ENCODE measurements around the gene GAPDH.

Gene GAPDH

DNA sequence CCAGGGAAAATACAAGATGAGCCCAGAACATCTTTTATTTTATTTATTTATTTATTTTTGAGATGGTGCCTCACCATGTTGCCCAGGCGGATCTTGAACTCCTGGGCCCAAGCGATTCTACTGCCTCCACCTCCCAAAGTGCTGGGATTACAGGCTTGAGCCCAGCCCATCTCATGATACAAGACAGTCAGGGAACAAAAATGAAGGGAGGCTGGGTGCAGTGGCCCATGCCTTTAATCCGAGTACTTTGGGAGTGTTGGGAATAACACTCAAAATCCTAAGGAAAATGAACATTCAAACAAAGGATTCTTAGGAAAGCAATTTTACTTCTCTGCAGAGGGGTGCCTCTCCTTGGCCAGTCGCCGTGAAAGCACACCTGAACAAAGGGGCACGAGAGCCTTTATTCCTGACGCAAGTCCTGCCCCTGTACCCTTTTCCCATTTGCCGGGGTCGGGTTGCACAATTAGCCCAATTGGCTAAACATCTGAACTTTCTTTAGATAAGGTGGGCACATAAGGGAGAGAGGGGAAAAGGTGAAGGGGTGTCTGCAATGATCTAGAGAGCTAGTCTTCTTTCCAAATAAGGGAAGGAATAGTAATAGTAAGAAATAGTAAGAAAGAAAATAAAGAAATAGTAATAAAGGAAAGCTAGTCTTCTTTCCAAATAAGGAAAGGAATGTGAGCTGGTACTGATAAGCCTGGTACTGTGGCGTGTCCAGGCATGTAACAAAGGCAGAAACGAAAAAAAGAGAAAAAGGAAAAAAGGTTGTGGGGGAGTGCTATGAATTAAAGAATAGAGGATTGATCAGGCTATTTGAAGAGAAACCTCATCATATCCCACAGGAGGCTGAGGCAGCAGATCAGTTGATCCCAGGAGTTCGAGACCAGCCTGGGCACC, 27.0 kb upstream of the GAPDH start:
- H3K27ac ChIP-seq (ENCODE audit: low read depth, low read length): no peak overlapping the region
- peaks cover 5% of the 10 kb centered on the region; the same call in 1 of the 2 replicates for H3F3A ChIP-seq (ENCODE audit: control insufficient read depth, insufficient read depth)
- peaks cover 83% of the 10 kb centered on the region for H3K36me3 ChIP-seq (ENCODE audit: control insufficient read depth, low read length)
- no peaks in the 10 kb centered on the region for H3K9me2 ChIP-seq (replicated peaks; ENCODE audit: control insufficient read depth, low read length)
- peaks cover 11% of the 10 kb centered on the region; the same call in 1 of the 2 replicates for H4K20me1 ChIP-seq (ENCODE audit: control insufficient read depth, insufficient read depth, low read depth, low read length)
- H3K4me3 ChIP-seq (ENCODE audit: low read length): no peak overlapping the region
- no peaks in the 10 kb centered on the region for H3K4me1 ChIP-seq (ENCODE audit: control insufficient read depth, low read length)
- peaks cover 85% of the 10 kb centered on the region for H3K79me2 ChIP-seq (ENCODE audit: control insufficient read depth, low read length)
- TF ChIP-seq EZH2phosphoT487 (IDR thresholded peaks at IDR 0.05; ENCODE audit: borderline replicate concordance, low read length): no peak
- TF ChIP-seq, protein P1, sequence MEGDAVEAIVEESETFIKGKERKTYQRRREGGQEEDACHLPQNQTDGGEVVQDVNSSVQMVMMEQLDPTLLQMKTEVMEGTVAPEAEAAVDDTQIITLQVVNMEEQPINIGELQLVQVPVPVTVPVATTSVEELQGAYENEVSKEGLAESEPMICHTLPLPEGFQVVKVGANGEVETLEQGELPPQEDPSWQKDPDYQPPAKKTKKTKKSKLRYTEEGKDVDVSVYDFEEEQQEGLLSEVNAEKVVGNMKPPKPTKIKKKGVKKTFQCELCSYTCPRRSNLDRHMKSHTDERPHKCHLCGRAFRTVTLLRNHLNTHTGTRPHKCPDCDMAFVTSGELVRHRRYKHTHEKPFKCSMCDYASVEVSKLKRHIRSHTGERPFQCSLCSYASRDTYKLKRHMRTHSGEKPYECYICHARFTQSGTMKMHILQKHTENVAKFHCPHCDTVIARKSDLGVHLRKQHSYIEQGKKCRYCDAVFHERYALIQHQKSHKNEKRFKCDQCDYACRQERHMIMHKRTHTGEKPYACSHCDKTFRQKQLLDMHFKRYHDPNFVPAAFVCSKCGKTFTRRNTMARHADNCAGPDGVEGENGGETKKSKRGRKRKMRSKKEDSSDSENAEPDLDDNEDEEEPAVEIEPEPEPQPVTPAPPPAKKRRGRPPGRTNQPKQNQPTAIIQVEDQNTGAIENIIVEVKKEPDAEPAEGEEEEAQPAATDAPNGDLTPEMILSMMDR (IDR thresholded peaks at IDR 0.05; ENCODE audit: low read depth, low read length, poor library complexity, severe bottlenecking): no peak
- H3K27me3 ChIP-seq (ENCODE audit: control insufficient read depth, low read length): no peaks in the 10 kb centered on the region
- H3K9me3 ChIP-seq (ENCODE audit: control insufficient read depth, insufficient read depth, low read length): no peaks in the 10 kb centered on the region
- H3K4me2 ChIP-seq (ENCODE audit: low read length): no peak overlapping the region

DNA sequence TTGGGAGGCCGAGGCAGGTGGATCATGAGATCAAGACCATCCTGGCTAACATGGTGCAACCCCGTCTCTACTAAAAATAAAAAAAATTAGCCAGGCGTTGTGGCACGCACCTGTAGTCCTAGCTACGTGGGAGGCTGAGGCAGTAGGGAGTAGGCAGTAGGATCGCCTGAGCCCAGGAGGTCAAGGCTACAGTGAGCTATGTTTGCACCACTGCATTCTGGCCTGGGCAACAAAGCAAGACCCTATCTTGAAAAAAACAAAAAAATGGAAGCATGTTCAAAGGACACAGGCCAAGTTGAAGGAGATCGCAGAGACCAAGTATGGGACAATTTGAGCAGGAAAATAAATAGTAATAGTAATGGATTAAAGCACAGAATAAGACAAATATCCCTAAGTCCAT, 26.2 kb upstream of the GAPDH start:
- H3K79me2 ChIP-seq (ENCODE audit: control insufficient read depth, low read length): peaks cover 78% of the 10 kb centered on the region

DNA sequence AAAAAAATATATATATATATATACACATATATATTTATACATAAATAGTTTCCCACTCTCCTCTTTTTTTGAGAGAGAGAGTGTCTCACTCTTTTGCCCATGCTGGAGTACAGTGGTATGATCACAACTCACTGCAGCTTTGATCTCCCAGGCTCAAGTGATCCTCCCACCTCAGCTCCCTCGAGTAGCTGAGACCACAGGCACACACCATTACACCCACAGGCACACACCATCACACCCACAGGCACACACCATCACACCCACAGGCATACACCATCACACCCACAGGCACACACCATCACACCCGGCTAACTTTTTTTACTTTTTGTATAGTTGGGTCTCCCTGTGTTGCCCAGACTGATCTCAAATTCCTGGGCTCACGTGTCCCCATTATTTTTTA, 14.1 kb upstream of the GAPDH start:
- TF ChIP-seq, protein P1 (IDR thresholded peaks at IDR 0.05; ENCODE audit: low read depth, low read length, poor library complexity, severe bottlenecking): no peak
- no peak for TF ChIP-seq EZH2phosphoT487 (IDR thresholded peaks at IDR 0.05; ENCODE audit: borderline replicate concordance, low read length)
- H3K4me3 ChIP-seq (ENCODE audit: low read length): no peak overlapping the region
- H3K27me3 ChIP-seq (ENCODE audit: control insufficient read depth, low read length): no peaks in the 10 kb centered on the region
- H3F3A ChIP-seq (ENCODE audit: control insufficient read depth, insufficient read depth): peaks cover 8% of the 10 kb centered on the region; the same call in 1 of the 2 replicates
- peaks cover 5% of the 10 kb centered on the region for H3K79me2 ChIP-seq (ENCODE audit: control insufficient read depth, low read length)
- H3K4me2 ChIP-seq (ENCODE audit: low read length): no peak overlapping the region
- no peaks in the 10 kb centered on the region for H3K9me2 ChIP-seq (replicated peaks; ENCODE audit: control insufficient read depth, low read length)
- no peaks in the 10 kb centered on the region for H4K20me1 ChIP-seq (ENCODE audit: control insufficient read depth, insufficient read depth, low read depth, low read length)
- H3K36me3 ChIP-seq (ENCODE audit: control insufficient read depth, low read length): peaks cover 88% of the 10 kb centered on the region
- no peaks in the 10 kb centered on the region for H3K9me3 ChIP-seq (ENCODE audit: control insufficient read depth, insufficient read depth, low read length)
- no peaks in the 10 kb centered on the region for H3K4me1 ChIP-seq (ENCODE audit: control insufficient read depth, low read length)
- no peak overlapping the region for H3K27ac ChIP-seq (ENCODE audit: low read depth, low read length)

More for the DNA sequence above, 26.2 kb upstream of the GAPDH start:
- Histone ChIP-seq H3K9me3 (ENCODE audit: control insufficient read depth, insufficient read depth, low read length) (no peaks in the 10 kb centered on the region), H3F3A (ENCODE audit: control insufficient read depth, insufficient read depth) (peaks cover 5% of the 10 kb centered on the region; the same call in 1 of the 2 replicates), H3K9me2 (replicated peaks; ENCODE audit: control insufficient read depth, low read length) (no peaks in the 10 kb centered on the region), H3K36me3 (ENCODE audit: control insufficient read depth, low read length) (peaks cover 85% of the 10 kb centered on the region), H3K4me1 (ENCODE audit: control insufficient read depth, low read length) (no peaks in the 10 kb centered on the region), H4K20me1 (ENCODE audit: control insufficient read depth, insufficient read depth, low read depth, low read length) (peaks cover 11% of the 10 kb centered on the region; the same call in 1 of the 2 replicates), H3K4me2 (ENCODE audit: low read length) (no peak overlapping the region), H3K27ac (ENCODE audit: low read depth, low read length) (no peak overlapping the region), H3K27me3 (ENCODE audit: control insufficient read depth, low read length) (no peaks in the 10 kb centered on the region), H3K4me3 (ENCODE audit: low read length) (no peak overlapping the region)
- TF ChIP-seq, protein P1 (IDR thresholded peaks at IDR 0.05; ENCODE audit: low read depth, low read length, poor library complexity, severe bottlenecking): no peak
- no peak for TF ChIP-seq EZH2phosphoT487 (IDR thresholded peaks at IDR 0.05; ENCODE audit: borderline replicate concordance, low read length)

All from DOHH2 (cell line).